OCI-LY7 (cell line): ENCODE data around the gene CEP20.

Experiments
- CTCF ChIP-seq: fragments of 200-600 bp; sonication (generic); conservative IDR thresholded peaks from 2 replicates; pipeline ENCODE4 v1.5.1; 2014; ENCODE audit warnings: mild to moderate bottlenecking, antibody characterized with exemption, low read length, moderate library complexity, mixed read lengths
- EZH2phosphoT487 ChIP-seq: fragments of 200-600 bp; sonication (generic); IDR thresholded peaks from 2 replicates; pipeline ENCODE4 v1.6.1; 2018; ENCODE audit warnings: low read depth, borderline replicate concordance, mild to moderate bottlenecking, mixed run types, antibody characterized with exemption, low read length, moderate library complexity, mixed read lengths

DNA sequence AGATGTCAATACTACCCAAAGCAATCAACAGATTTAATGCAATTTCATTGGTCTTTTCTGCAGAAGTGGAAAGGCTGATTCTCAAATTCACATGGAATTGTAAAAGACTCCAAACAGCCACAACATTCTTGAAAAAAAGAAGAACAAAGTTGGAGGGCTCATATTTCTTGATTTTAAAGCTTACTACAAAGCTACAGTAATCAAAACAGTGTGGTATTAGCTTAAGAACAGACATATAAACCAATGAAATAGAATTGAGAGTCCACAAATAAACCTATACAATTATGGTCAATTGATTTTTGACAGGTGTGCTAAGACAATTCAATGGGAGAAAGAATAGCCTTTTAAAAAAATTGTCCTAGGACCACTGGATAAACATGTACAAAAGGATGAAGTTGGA is 46.6 kb upstream of the CEP20 start:
- no peak for TF ChIP-seq CTCF
- TF ChIP-seq EZH2phosphoT487: no peak
